ENCODE results near the gene ISX. TPM values are rescaled to one million over a fixed set of nuclear protein-coding genes. Genes with fewer than 3 reads are reported as not detected.

ISX gene
- total RNA-seq, 1 experiment from 2014 or later, result not detected

- no peak for ATAC-seq
- DNase-seq (ENCODE audit: low read depth, low spot score), result no peak
- ChIA-PET POLR2A (no interaction called here), CTCF (interaction anchor here (0.6 kb wide), 1 partner anchor 117 kb away, joined by 4 read pairs; no protein-coding TSS in a partner anchor)
- no peak overlapping the region for H3K27ac ChIP-seq (ENCODE audit: low read length)
- H3K27me3 ChIP-seq (ENCODE audit: control insufficient read depth, insufficient read depth, low read length), result no peaks in the 10 kb centered on the region; the same call in 1 of the 2 replicates
- no peaks in the 10 kb centered on the region for H3K9me3 ChIP-seq (ENCODE audit: control insufficient read depth, insufficient read depth, low read depth, low read length)
- intact Hi-C loops (cut with micrococcal nuclease; ENCODE audit: unreplicated experiment) (no loop called here), in situ Hi-C loops (cut with HindIII; ENCODE audit: low pct_unique_long_range_greater_than_20kb, low sequenced_read_pairs) (no loop called here)
- BruUV-seq (replicated peaks), result no TSS peak
- no peak for TF ChIP-seq REST (IDR thresholded peaks at IDR 0.05; ENCODE audit: insufficient read depth in 1 of 2, low read depth in 2 of 2, low read length in 1 of 2)
- no peak for TF ChIP-seq TCF7L2 (IDR thresholded peaks at IDR 0.05; ENCODE audit: low read depth, low read length)
- TF ChIP-seq SIN3A (IDR thresholded peaks at IDR 0.05; ENCODE audit: borderline replicate concordance, insufficient read depth, low read depth, low read length), result no peak
- no peak for TF ChIP-seq CTCF (IDR thresholded peaks at IDR 0.05)
- TF ChIP-seq POLR2AphosphoS5 (IDR thresholded peaks at IDR 0.05; ENCODE audit: low read depth, low read length), result no peak
- no peaks in the 10 kb centered on the region for H3K36me3 ChIP-seq (ENCODE audit: control insufficient read depth, insufficient read depth, low read length)
- H3K4me1 ChIP-seq (ENCODE audit: control insufficient read depth, insufficient read depth, low read length), result no peaks in the 10 kb centered on the region
- H3K4me3 ChIP-seq (ENCODE audit: low read depth in 2 of 2, low read length in 2 of 2), result no peak overlapping the region
Measured at GRCh38 chr22:35033635-35034296, 32.2 kb upstream of the ISX start.

GRCh38 chr22:35034963-35035362 is 31.0 kb upstream of the ISX start:
- intact Hi-C loops (cut with micrococcal nuclease; ENCODE audit: unreplicated experiment), result no loop called here

More at GRCh38 chr22:35034963-35035362, 31.0 kb upstream of the ISX start:
- H3K4me3 ChIP-seq (ENCODE audit: low read depth in 2 of 2, low read length in 2 of 2), result no peak overlapping the region
- POLR2A ChIA-PET, result no interaction called here
- H3K27ac ChIP-seq (ENCODE audit: low read length), result no peak overlapping the region
- no peaks in the 10 kb centered on the region for H3K9me3 ChIP-seq (ENCODE audit: control insufficient read depth, insufficient read depth, low read depth, low read length)
- H3K36me3 ChIP-seq (ENCODE audit: control insufficient read depth, insufficient read depth, low read length), result no peaks in the 10 kb centered on the region
- H3K27me3 ChIP-seq (ENCODE audit: control insufficient read depth, insufficient read depth, low read length), result no peaks in the 10 kb centered on the region; the same call in 1 of the 2 replicates
- no peak for TF ChIP-seq SIN3A (IDR thresholded peaks at IDR 0.05; ENCODE audit: borderline replicate concordance, insufficient read depth, low read depth, low read length)
- no peak for TF ChIP-seq CTCF (IDR thresholded peaks at IDR 0.05)
- TF ChIP-seq POLR2AphosphoS5 (IDR thresholded peaks at IDR 0.05; ENCODE audit: low read depth, low read length), result no peak
- no peak for TF ChIP-seq TCF7L2 (IDR thresholded peaks at IDR 0.05; ENCODE audit: low read depth, low read length)
- TF ChIP-seq REST (IDR thresholded peaks at IDR 0.05; ENCODE audit: insufficient read depth in 1 of 2, low read depth in 2 of 2, low read length in 1 of 2), result no peak
- DNase-seq (ENCODE audit: low read depth, low spot score) (no peak), ATAC-seq (no peak)
- no TSS peak for BruUV-seq (replicated peaks)
- in situ Hi-C loops (cut with HindIII; ENCODE audit: low pct_unique_long_range_greater_than_20kb, low sequenced_read_pairs), result no loop called here
- CTCF ChIA-PET, result interaction anchor here (0.7 kb wide), 1 partner anchor 116 kb away, joined by 3 read pairs; no protein-coding TSS in a partner anchor
- H3K4me1 ChIP-seq (ENCODE audit: control insufficient read depth, insufficient read depth, low read length), result no peaks in the 10 kb centered on the region
